PC-9 (cell line): ENCODE measurements around the gene RAB4B. TPM values are rescaled to one million over a fixed set of nuclear protein-coding genes. Genes with fewer than 3 reads are reported as not detected.

Source experiments
- BruUV-seq: library from RNA; stranded (reverse); fragments of 400-500 nt; replicated peaks from 2 replicates; lab custom pipeline; 2021; lab: Mats Ljungman, UMichigan
- CTCF ChIA-PET: fragments of 300-600 bp; sonication (Branson Sonifier 250); formaldehyde crosslinking; loops from one replicate; lab custom pipeline; 2022; ENCODE audit warnings: antibody characterized with exemption; lab: Charles Lee
- POLR2A ChIA-PET: fragments of 300-600 bp; sonication (Branson Sonifier 250); formaldehyde crosslinking; loops from one replicate; lab custom pipeline; 2022; ENCODE audit warnings: antibody characterized with exemption; ENCODE audit not compliant: unreplicated experiment; lab: Charles Lee
- DNase-seq, 2 experiments: peaks; one replicate each; pipeline versions ENCODE4 v3.0.0 to v3.0.0-alpha.2; 2015 to 2022; ENCODE audit warnings: mixed read lengths in 1 of 2
- H2AFZ ChIP-seq: fragments of 200-600 bp; sonication (generic); 2 replicates; pipeline ENCODE4 v1.8.1; 2017; ENCODE audit warnings: antibody characterized with exemption
- H3F3A ChIP-seq: fragments of 200-600 bp; sonication (generic); 2 replicates; pipeline ENCODE4 v1.8.1; 2017; ENCODE audit warnings: antibody characterized with exemption, mild to moderate bottlenecking, low read depth; ENCODE audit not compliant: insufficient read depth
- H3K27ac ChIP-seq: fragments of 200-600 bp; sonication (generic); 2 replicates; pipeline ENCODE4 v1.6.1; 2016; ENCODE audit warnings: mixed run types
- H3K27me3 ChIP-seq: fragments of 200-600 bp; sonication (generic); 2 replicates; pipeline ENCODE4 v1.6.1; 2016; ENCODE audit warnings: low read depth, mixed run types; ENCODE audit not compliant: insufficient read depth
- H3K36me3 ChIP-seq: fragments of 200-600 bp; sonication (generic); 2 replicates; pipeline ENCODE4 v1.6.1; 2016; ENCODE audit warnings: low read depth, mixed run types
- H3K4me1 ChIP-seq: fragments of 200-600 bp; sonication (generic); replicated peaks from 2 replicates; pipeline ENCODE4 v1.6.1; 2016; ENCODE audit warnings: mixed run types; ENCODE audit not compliant: insufficient read depth
- H3K4me2 ChIP-seq: fragments of 200-600 bp; sonication (generic); 2 replicates; pipeline ENCODE4 v1.6.1; 2017; ENCODE audit warnings: mixed run types
- H3K4me3 ChIP-seq: fragments of 200-600 bp; sonication (generic); 2 replicates; pipeline ENCODE4 v1.6.1; 2016; ENCODE audit warnings: mixed run types
- H3K79me2 ChIP-seq: fragments of 200-600 bp; sonication (generic); 2 replicates; pipeline ENCODE4 v1.6.1; 2017; ENCODE audit warnings: low read depth, mixed run types
- H3K9me2 ChIP-seq: fragments of 200-600 bp; sonication (generic); 2 replicates; pipeline ENCODE4 v1.8.1; 2017; ENCODE audit warnings: mild to moderate bottlenecking; ENCODE audit not compliant: insufficient read depth
- H3K9me3 ChIP-seq: fragments of 200-600 bp; sonication (generic); 2 replicates; pipeline ENCODE4 v1.8.1; 2016; ENCODE audit warnings: low read depth; ENCODE audit not compliant: insufficient read depth
- H4K20me1 ChIP-seq: fragments of 200-600 bp; sonication (generic); 2 replicates; pipeline ENCODE4 v1.8.1; 2017; ENCODE audit not compliant: insufficient read depth
- CTCF ChIP-seq: fragments of 200-600 bp; sonication (generic); conservative IDR thresholded peaks from 2 replicates; pipeline ENCODE4 v1.6.1; 2017; ENCODE audit warnings: mixed run types, antibody characterized with exemption, mild to moderate bottlenecking, moderate library complexity
- EZH2 ChIP-seq: fragments of 200-600 bp; sonication (generic); IDR thresholded peaks from 2 replicates; pipeline ENCODE4 v1.8.0; 2017; ENCODE audit warnings: antibody characterized with exemption, low read depth
- intact Hi-C: fragments of 100-400 bp; cut with micrococcal nuclease; formaldehyde crosslinking; loops from one replicate; pipeline ENCODE4 v1.10.0; 2022; ENCODE audit not compliant: unreplicated experiment
- total RNA-seq: library from RNA; stranded (reverse); gene quantifications from 2 replicates; pipeline ENCODE4 v1.2.3, GENCODE V29; 2021

Gene RAB4B
- total RNA-seq, 1 experiment from 2014 or later: 22.2 TPM

- Histone ChIP-seq H3K4me1 (peaks cover 32% of the 10 kb centered on the region), H3K79me2 (peaks cover 51% of the 10 kb centered on the region), H3K36me3 (peaks cover 7% of the 10 kb centered on the region), H3K27ac (no peak overlapping the region), H3K9me2 (no peaks in the 10 kb centered on the region), H3F3A (no peaks in the 10 kb centered on the region), H3K4me2 (0 out of 2 replicates have a peak overlapping the region, but pooled peaks have one; percentile 7), H3K27me3 (no peaks in the 10 kb centered on the region), H2AFZ (no peak overlapping the region), H3K4me3 (no peak overlapping the region), H4K20me1 (peaks cover 49% of the 10 kb centered on the region), H3K9me3 (no peaks in the 10 kb centered on the region)
- intact Hi-C loops: no loop called here
- DNase-seq: peak in 1 of 2 experiments; percentile 45
- no TSS peak for BruUV-seq
- TF ChIP-seq EZH2 (no peak), CTCF (no peak)
- ChIA-PET CTCF (interaction anchor here (0.6 kb wide), 1 partner anchor 456 kb away, joined by 16 read pairs; the partner anchor contains the start of genes C19orf47 and PLD3), POLR2A (interaction anchor here (0.7 to 0.8 kb wide), 3 partner anchors 26 to 319 kb away, joined by 3 to 5 read pairs (median 3); partner anchors contain the start of gene RAB4B)
These were observed 26.1 kb downstream of the RAB4B start for GRCh38 chr19:40803857-40804782.

GRCh38 chr19:40804783-40805242 lies 26.8 kb downstream of the RAB4B start:
- no peak for TF ChIP-seq EZH2
- no peak; the same call in 1 of the 2 replicates for TF ChIP-seq CTCF
- peaks cover 7% of the 10 kb centered on the region for H3K36me3 ChIP-seq
- H3K4me1 ChIP-seq: peaks cover 32% of the 10 kb centered on the region
- intact Hi-C loops: no loop called here
- no peaks in the 10 kb centered on the region for H3F3A ChIP-seq
- POLR2A ChIA-PET: interaction anchor here (0.8 kb wide), 1 partner anchor 27 kb away, joined by 5 read pairs; the partner anchor contains the start of gene RAB4B
- no peaks in the 10 kb centered on the region for H3K27me3 ChIP-seq
- H3K4me3 ChIP-seq: no peak overlapping the region
- CTCF ChIA-PET: no interaction called here
- H3K9me2 ChIP-seq: no peaks in the 10 kb centered on the region
- H3K27ac ChIP-seq: no peak overlapping the region
- H2AFZ ChIP-seq: no peak overlapping the region
- no peaks in the 10 kb centered on the region for H3K9me3 ChIP-seq
- DNase-seq: no peak
- H4K20me1 ChIP-seq: peaks cover 49% of the 10 kb centered on the region
- peaks cover 46% of the 10 kb centered on the region for H3K79me2 ChIP-seq
- H3K4me2 ChIP-seq: no peak overlapping the region
- no TSS peak for BruUV-seq

- DNase-seq: no peak
- no TSS peak for BruUV-seq
- CTCF ChIA-PET: no interaction called here
- Histone ChIP-seq H3K9me2 (no peaks in the 10 kb centered on the region), H3K4me1 (peaks cover 27% of the 10 kb centered on the region), H3K79me2 (peaks cover 41% of the 10 kb centered on the region), H4K20me1 (peaks cover 49% of the 10 kb centered on the region), H3K36me3 (peaks cover 7% of the 10 kb centered on the region), H3K4me3 (no peak overlapping the region), H3K27me3 (no peaks in the 10 kb centered on the region), H2AFZ (no peak overlapping the region), H3K4me2 (no peak overlapping the region), H3K9me3 (no peaks in the 10 kb centered on the region), H3F3A (no peaks in the 10 kb centered on the region), H3K27ac (no peak overlapping the region)
- POLR2A ChIA-PET: no interaction called here
- intact Hi-C loops: no loop called here
- TF ChIP-seq CTCF (no peak), EZH2 (no peak)
These were observed 27.3 kb downstream of the RAB4B start for GRCh38 chr19:40805258-40805868.
